ENCODE measurements around the gene ATP6AP2.

Gene ATP6AP2

DNA sequence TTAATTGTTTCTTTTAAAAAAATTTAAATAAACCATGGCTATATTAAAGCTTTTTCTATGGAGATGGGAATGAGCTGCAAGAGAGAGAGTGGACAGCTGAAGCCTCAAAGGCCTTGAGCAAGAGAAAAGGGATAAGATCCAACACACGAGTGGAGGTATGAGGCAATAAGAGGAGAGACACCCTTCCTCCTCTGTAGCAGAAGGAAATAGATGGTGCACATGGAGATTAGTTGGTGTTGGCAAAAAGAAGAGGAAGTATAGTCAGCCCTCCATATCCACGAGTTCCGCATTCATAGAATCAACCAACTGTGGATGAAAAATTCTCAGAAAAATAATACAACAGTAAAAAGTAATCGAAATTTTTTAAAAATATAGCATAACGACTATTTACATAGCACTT is 63.4 kb downstream of the ATP6AP2 start:
- peak overlapping the region; percentile 50 to 69 for H3K27ac ChIP-seq
- H3K4me3 ChIP-seq = peak overlapping the region; percentile 60
- TF ChIP-seq, protein P1, sequence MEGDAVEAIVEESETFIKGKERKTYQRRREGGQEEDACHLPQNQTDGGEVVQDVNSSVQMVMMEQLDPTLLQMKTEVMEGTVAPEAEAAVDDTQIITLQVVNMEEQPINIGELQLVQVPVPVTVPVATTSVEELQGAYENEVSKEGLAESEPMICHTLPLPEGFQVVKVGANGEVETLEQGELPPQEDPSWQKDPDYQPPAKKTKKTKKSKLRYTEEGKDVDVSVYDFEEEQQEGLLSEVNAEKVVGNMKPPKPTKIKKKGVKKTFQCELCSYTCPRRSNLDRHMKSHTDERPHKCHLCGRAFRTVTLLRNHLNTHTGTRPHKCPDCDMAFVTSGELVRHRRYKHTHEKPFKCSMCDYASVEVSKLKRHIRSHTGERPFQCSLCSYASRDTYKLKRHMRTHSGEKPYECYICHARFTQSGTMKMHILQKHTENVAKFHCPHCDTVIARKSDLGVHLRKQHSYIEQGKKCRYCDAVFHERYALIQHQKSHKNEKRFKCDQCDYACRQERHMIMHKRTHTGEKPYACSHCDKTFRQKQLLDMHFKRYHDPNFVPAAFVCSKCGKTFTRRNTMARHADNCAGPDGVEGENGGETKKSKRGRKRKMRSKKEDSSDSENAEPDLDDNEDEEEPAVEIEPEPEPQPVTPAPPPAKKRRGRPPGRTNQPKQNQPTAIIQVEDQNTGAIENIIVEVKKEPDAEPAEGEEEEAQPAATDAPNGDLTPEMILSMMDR (IDR thresholded peaks at IDR 0.05) = no peak
- DNase-seq (ENCODE audit: low spot score) = no peak

DNA sequence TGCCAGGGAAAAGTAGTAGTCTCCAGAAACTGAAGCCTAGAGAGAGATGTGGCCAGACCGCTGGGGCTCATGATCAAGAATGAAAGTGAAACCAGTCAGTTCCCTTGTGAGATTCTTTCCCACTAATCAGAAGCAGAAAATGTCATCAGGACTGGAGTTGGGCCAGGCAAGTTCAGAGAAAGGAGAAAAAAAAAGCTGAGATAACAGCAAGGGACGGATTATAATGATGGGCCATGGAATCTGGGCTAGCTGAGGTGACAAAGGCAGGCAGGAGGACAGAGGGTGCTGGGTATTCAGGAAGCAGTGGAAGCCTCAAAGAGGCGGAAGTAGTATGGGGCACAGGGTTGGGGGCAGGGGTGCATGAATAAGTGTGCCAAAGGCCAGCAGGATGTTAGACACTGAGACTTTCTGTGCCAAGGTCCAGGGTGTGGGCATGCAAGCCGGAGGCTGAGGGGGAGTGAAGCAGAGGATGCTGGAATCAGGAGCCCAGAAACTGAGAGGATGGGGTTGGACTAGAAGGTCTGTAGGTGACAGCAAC is 64.1 kb downstream of the ATP6AP2 start:
- H3K27ac ChIP-seq = peak overlapping the region; percentile 50 to 69
- TF ChIP-seq, protein P1 (IDR thresholded peaks at IDR 0.05) = no peak
- peak; percentile 78 for DNase-seq (ENCODE audit: low spot score)
- peak overlapping the region; percentile 60 for H3K4me3 ChIP-seq

DNA sequence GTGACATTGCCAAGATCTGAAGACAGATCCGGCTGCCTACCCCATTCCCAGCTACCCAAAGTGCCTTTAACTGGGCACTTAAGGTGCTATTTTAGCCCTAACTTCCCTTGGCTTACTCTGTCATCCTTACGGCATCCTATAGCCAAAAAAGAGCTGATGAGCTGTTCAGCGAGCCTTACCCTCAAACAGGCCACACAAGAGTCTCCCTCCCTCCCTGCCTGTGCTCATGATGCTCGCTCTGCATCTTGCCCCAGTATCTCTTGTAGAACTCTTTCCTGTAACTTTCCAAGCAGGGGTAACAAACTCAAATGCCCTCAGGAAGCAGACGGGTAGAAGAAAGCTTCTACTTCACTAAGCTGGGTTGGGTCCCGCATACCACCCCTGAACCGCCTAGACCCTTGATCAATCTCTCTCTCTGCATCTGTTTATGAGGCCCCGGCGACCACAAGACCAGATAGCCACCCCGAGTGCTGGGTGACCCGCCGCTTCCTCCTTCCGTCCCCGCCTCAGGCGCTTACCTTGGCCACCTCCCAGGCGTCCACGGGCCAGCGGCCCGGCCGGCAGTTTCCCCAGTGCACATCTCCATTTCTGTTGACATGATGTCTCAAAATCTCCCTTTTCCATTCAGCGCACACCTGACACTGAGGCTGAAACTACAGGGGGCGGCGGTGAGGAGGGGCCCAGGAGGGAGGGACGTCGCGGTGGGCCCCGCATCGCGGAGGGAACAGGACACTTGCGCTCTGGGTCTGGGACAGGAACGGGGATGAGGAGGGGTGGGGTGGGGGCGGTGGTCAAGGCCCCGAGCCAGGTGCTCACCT is 65.9 kb downstream of the ATP6AP2 start:
- peak; percentile 78 for DNase-seq (ENCODE audit: low spot score)
- peak overlapping the region; percentile 91 for H3K4me3 ChIP-seq
- peak overlapping the region; percentile 86 to 93 for H3K27ac ChIP-seq
- TF ChIP-seq, protein P1 (IDR thresholded peaks at IDR 0.05) = no peak

DNA sequence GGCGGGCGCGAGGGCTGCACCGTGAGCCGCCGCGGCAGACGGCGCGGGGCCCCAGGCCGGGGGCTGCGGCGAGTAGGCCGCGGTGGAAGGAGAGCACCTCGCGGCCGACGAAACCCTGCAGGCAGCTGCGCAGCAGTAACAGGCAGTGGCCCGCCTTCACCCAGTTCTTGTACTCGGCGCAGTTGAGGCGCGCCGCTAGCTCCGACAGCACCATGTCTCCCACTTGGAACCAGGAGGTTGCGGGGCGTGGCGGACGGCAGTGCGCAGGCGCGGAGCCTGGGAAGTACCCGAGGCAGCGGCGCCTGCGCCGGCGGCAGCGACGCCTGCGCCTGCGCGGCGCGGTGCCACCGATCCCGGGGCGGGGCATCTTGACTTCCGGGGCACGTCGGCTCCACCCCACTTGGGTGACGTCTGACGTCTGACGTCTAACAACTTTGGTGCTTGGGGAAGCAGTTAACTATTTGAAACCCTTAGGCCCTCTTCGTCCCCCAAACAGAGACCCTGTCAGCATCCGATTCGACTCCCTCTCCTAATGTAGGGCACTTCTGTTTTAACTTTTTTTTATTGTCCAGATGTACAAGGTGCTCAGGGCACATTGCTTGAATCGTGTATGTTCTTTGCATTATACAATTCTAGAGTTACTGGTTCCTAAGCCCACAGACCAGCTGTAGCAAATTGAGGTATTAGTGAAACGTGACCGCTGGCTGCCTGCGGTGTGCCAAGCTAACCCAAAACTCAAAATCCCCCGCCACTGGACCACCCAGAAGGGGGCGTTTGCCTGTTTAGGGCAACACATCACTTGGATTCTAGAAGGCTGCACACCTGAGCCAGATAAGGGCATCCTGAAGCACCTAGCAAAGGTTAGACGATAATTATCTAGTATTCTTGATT is 66.8 kb downstream of the ATP6AP2 start, which contains the start of gene CXorf38:
CXorf38 (minus strand) TSS at position 255 of the 891 bp plus-strand sequence; CDS start at position 214, 41 bp downstream.
- H3K4me3 ChIP-seq = peak within 1 kb of the TSS; percentile 91
- peak within 1 kb of the TSS; percentile 86 to 93 for H3K27ac ChIP-seq
- DNase-seq (ENCODE audit: low spot score) = peak; percentile 92
- TF ChIP-seq, protein P1 (IDR thresholded peaks at IDR 0.05) = no peak

DNA sequence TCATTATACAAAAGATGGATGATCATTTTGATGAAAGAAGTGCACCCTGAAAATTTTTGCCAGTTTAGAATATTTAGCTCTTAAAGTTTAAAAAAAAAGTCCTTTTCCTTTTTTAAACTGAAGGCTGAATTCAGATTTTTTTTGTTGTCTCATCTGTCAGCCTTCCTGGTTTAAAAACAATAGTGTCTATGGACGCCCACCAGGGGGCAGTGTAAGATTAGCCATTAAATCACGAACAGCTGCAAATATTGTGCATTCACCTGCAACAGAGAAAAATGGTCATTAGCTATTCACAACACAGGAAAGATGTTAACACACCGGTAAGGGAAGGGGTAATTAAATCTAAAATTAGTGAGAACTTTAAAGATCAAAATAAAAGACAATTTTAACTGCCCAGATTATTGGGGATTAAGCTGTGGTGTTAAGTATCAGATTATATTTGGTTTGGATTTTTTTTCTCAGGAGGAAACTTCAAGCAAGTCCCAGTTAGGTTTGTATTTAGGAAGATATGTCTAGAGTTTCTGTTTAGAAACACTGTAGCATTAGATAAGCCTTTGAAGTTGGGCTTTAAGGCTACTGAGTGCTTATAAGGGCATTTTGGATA is 71.0 kb downstream of the ATP6AP2 start:
- Histone ChIP-seq H3K4me3 (no peak overlapping the region), H3K27ac (no peak overlapping the region)
- TF ChIP-seq, protein P1 (IDR thresholded peaks at IDR 0.05) = peak; percentile 61
- no peak for DNase-seq (ENCODE audit: low spot score)

DNA sequence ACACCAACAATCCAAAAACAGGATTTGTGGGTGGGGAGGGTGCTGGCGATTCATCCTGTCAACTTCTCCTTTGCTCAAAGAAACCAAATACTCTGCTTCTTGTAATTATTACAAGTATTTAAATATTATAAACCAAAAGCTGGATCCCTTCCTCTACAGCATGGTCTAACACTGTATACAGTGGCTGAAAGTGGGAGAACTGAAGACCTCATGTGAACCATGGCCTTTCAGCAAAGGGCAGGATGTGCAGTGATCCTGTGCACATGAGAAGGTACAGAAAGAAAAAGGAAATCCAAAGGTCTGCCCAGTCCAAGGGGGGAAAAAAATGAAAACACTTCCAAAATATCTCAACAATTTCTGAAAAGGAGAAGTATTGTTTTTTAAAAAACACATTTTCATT is 71.9 kb downstream of the ATP6AP2 start:
- no peak overlapping the region for H3K27ac ChIP-seq
- TF ChIP-seq, protein P1 (IDR thresholded peaks at IDR 0.05) = no peak
- no peak for DNase-seq (ENCODE audit: low spot score)
- no peak overlapping the region for H3K4me3 ChIP-seq
